Keratinocyte (primary cell): ENCODE measurements around the gene DCLK1. TPM values are rescaled to one million over a fixed set of nuclear protein-coding genes. Genes with fewer than 3 reads are reported as not detected.

Experiments used
- DNase-seq: peaks from one replicate; pipeline ENCODE4 v3.0.0-alpha.2; 2011; ENCODE audit warnings: low read depth, missing footprints, low spot score
- FAIRE-seq: peaks from 2 replicates; lab custom pipeline; 2011; peaks lifted over from hg19 to GRCh38; lab: Jason Lieb, UNC
- H2AFZ ChIP-seq: 2 replicates; pipeline ENCODE4 v1.6.0; 2012; ENCODE audit warnings: low read length, control low read depth, inconsistent platforms; ENCODE audit not compliant: control insufficient read depth
- H3K27ac ChIP-seq: 2 replicates; pipeline ENCODE4 v1.5.1; 2011; ENCODE audit warnings: low read length; ENCODE audit not compliant: control insufficient read depth, insufficient read depth
- H3K27me3 ChIP-seq: 3 replicates; pipeline ENCODE4 v1.6.0; 2011; ENCODE audit warnings: low read length; ENCODE audit not compliant: control insufficient read depth, insufficient read depth; ENCODE audit errors: extremely low read depth
- H3K36me3 ChIP-seq, 2 experiments: 2 replicates in 1 of 2; 3 replicates in 1 of 2; pipeline ENCODE4 v1.5.1; 2011; ENCODE audit warnings: low read length in 2 of 2, mild to moderate bottlenecking in 1 of 2; ENCODE audit not compliant: control insufficient read depth in 2 of 2, insufficient read depth in 2 of 2; ENCODE audit errors: extremely low read depth in 1 of 2
- H3K4me1 ChIP-seq: 3 replicates; pipeline ENCODE4 v1.5.1; 2011; ENCODE audit warnings: low read length; ENCODE audit not compliant: control insufficient read depth, insufficient read depth; ENCODE audit errors: extremely low read depth
- H3K4me2 ChIP-seq: 3 replicates; pipeline ENCODE4 v1.6.0; 2011; ENCODE audit warnings: low read depth, low read length; ENCODE audit not compliant: control insufficient read depth, insufficient read depth; ENCODE audit errors: extremely low read depth
- H3K4me3 ChIP-seq, 3 experiments: fragments of 200-600 bp in 1 of 3; sonication (generic) in 1 of 3; 2 replicates in 2 of 3; 3 replicates in 1 of 3; pipeline ENCODE4 v1.5.1; 2011 to 2016; ENCODE audit warnings: low read length in 3 of 3, mild to moderate bottlenecking in 3 of 3, control low read depth in 2 of 3, inconsistent platforms in 1 of 3, low read depth in 1 of 3, mixed read lengths in 1 of 3, mixed run types in 1 of 3, moderate library complexity in 1 of 3; ENCODE audit not compliant: control insufficient read depth in 2 of 3, insufficient read depth in 2 of 3; ENCODE audit errors: extremely low read depth in 1 of 3
- H3K79me2 ChIP-seq: 2 replicates; pipeline ENCODE4 v1.6.0; 2012; ENCODE audit warnings: low read length; ENCODE audit not compliant: control insufficient read depth, insufficient read depth
- H3K9ac ChIP-seq: 3 replicates; pipeline ENCODE4 v1.6.0; 2011; ENCODE audit warnings: low read length; ENCODE audit not compliant: control insufficient read depth, insufficient read depth; ENCODE audit errors: extremely low read depth
- H3K9me1 ChIP-seq: 3 replicates; pipeline ENCODE4 v1.6.0; 2011; ENCODE audit warnings: low read length; ENCODE audit not compliant: control insufficient read depth, insufficient read depth; ENCODE audit errors: extremely low read depth
- H3K9me3 ChIP-seq: 2 replicates; pipeline ENCODE4 v1.5.1; 2012; ENCODE audit warnings: low read depth, low read length; ENCODE audit not compliant: control insufficient read depth
- H4K20me1 ChIP-seq: 3 replicates; pipeline ENCODE4 v1.6.0; 2011; ENCODE audit warnings: low read length; ENCODE audit not compliant: control insufficient read depth, insufficient read depth; ENCODE audit errors: extremely low read depth
- EZH2 ChIP-seq: IDR thresholded peaks from one replicate; pipeline ENCODE4 v1.6.1; 2012; ENCODE audit warnings: inconsistent platforms, mild to moderate bottlenecking, low read length, moderate library complexity
- dilution Hi-C: fragments of 300-500 bp; cut with MboI; formaldehyde crosslinking; loops from one replicate; pipeline ENCODE4 v1.7.0; 2020; ENCODE audit warnings: low sequenced_read_pairs; ENCODE audit not compliant: extremely low pct_ligation_motif_present
- polyA plus RNA-seq, 5 experiments: library from polyadenylated mRNA; depleted of rRNA in 3 of 5; stranded (reverse) in 3 of 5; stranded (forward) in 1 of 5; unstranded in 1 of 5; fragments of >200 nt; gene quantifications; 1 replicate in 1 of 5; 2 replicates in 3 of 5; 3 replicates in 1 of 5; pipeline versions ENCODE4 v1.2.1 to v1.2.3, GENCODE V29; 2011 to 2012; ENCODE audit warnings: missing spikeins in 2 of 5, low read depth in 1 of 5, low replicate concordance in 1 of 5
- TF ChIP-seq, protein P1 (sequence below), 3 experiments: IDR thresholded peaks in 1 of 3; conservative IDR thresholded peaks in 1 of 3; optimal IDR thresholded peaks in 1 of 3; 2 replicates in 2 of 3; 3 replicates in 1 of 3; pipeline versions ENCODE3 to v1.5.1; 2011; ENCODE audit warnings: low read length in 3 of 3, mild to moderate bottlenecking in 3 of 3, moderate library complexity in 2 of 3, control low read depth in 1 of 3, inconsistent platforms in 1 of 3; ENCODE audit not compliant: insufficient read depth in 2 of 3; ENCODE audit errors: extremely low read depth in 1 of 3

The DCLK1 gene
- polyA plus RNA-seq, 1 donor (not counting 4 experiments of a cell fraction or from before 2014, with no cell fraction given), result 0.04 TPM

DNA sequence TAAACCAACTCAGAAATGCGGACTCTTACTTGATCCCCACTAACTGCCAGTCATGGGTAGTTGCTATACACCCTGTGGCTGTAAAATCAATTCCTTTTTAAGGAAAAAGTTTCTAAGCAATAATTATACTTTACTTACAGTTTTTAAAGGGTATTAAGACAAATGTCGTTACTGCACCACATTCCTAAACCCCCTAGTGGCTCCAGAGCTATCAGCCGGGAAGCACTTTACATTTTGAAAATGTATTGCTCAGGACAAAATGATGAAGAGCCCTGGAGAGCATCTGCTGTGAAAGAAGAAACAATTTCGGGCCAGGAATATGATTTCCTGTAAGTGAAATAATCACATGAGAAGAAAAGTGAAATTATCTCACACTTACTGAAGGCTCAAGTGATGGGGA is 36.7 kb downstream of the DCLK1 start:
- Histone ChIP-seq H3K4me1 (no peaks in the 10 kb centered on the region), H3K27me3 (no peaks in the 10 kb centered on the region), H3K4me3 (no peak overlapping the region), H3K9ac (no peak overlapping the region), H3K9me3 (no peaks in the 10 kb centered on the region), H4K20me1 (no peaks in the 10 kb centered on the region), H2AFZ (no peak overlapping the region), H3K36me3 (no peaks in the 10 kb centered on the region), H3K27ac (no peak overlapping the region), H3K9me1 (no peaks in the 10 kb centered on the region), H3K79me2 (no peaks in the 10 kb centered on the region), H3K4me2 (no peak overlapping the region)
- DNase-seq (no peak), FAIRE-seq (no peak)
- dilution Hi-C loops, result no loop called here
- no peak for TF ChIP-seq EZH2
- TF ChIP-seq, protein P1, sequence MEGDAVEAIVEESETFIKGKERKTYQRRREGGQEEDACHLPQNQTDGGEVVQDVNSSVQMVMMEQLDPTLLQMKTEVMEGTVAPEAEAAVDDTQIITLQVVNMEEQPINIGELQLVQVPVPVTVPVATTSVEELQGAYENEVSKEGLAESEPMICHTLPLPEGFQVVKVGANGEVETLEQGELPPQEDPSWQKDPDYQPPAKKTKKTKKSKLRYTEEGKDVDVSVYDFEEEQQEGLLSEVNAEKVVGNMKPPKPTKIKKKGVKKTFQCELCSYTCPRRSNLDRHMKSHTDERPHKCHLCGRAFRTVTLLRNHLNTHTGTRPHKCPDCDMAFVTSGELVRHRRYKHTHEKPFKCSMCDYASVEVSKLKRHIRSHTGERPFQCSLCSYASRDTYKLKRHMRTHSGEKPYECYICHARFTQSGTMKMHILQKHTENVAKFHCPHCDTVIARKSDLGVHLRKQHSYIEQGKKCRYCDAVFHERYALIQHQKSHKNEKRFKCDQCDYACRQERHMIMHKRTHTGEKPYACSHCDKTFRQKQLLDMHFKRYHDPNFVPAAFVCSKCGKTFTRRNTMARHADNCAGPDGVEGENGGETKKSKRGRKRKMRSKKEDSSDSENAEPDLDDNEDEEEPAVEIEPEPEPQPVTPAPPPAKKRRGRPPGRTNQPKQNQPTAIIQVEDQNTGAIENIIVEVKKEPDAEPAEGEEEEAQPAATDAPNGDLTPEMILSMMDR (optimal IDR thresholded peaks at IDR 0.05 in 1 of 3, IDR thresholded peaks at IDR 0.05 in 1 of 3, conservative IDR thresholded peaks at IDR 0.05 in 1 of 3; ENCODE audit: extremely low read depth in 1 of 3, insufficient read depth in 2 of 3, low read length in 3 of 3), result no peak

DNA sequence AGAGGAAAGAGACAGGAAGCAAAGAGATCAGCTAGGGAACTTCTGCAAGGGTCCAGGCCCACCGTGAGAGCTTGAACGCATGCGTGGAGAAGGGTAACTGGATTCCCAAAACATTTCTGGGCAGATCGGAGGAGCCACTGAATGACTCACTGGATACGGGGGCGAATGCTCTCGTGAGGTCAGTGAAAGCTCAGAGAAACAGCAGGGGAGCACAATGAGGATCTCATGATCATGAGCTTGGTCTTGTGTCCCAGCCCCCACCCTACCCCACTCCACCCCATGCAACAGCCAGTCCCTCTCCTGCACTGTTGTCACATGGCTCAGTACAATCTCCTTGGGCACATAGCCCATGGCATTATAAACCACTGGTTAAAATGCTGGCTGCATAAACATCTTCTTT is 40.6 kb downstream of the DCLK1 start:
- Histone ChIP-seq H3K4me1 (no peaks in the 10 kb centered on the region), H3K9me1 (no peaks in the 10 kb centered on the region), H3K79me2 (no peaks in the 10 kb centered on the region), H3K9me3 (no peaks in the 10 kb centered on the region), H3K4me2 (no peak overlapping the region), H2AFZ (no peak overlapping the region), H3K27ac (no peak overlapping the region), H3K9ac (no peak overlapping the region), H3K4me3 (no peak overlapping the region), H3K27me3 (no peaks in the 10 kb centered on the region), H3K36me3 (no peaks in the 10 kb centered on the region), H4K20me1 (no peaks in the 10 kb centered on the region)
- no peak for FAIRE-seq
- TF ChIP-seq, protein P1 (optimal IDR thresholded peaks at IDR 0.05 in 1 of 3, IDR thresholded peaks at IDR 0.05 in 1 of 3, conservative IDR thresholded peaks at IDR 0.05 in 1 of 3; ENCODE audit: extremely low read depth in 1 of 3, insufficient read depth in 2 of 3, low read length in 3 of 3), result no peak
- TF ChIP-seq EZH2, result no peak
- no peak for DNase-seq
- dilution Hi-C loops, result no loop called here
